ENCODE data around the gene HLA-DPA1.

HLA-DPA1 gene

DNA sequence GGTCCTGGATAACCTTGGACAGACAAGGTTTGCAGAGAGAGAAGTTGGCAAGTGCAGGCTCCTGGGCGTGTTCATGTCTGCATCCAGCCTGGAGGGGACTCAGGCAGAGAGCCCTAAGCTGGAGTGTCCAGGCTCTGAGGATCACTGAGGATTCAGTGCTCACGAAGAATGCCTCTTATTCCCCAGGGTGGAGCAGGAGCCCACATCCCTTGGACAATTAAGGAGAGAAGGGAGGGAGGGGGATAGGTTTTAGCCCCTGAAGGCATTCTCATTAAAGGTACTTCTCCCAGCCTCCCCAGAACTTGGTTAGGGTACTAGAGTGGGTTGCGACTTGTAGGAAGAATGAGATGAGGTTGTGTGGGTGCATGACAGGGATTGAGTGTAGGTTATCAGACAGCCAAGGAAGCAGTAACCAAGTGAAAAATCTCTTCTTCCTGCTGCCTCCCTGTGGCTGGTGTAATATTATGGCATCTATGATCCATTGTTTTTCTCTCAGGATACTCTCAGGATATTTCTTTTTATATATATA is 3.0 kb upstream of the HLA-DPA1 start:
- Histone ChIP-seq H3K36me3 (replicated peaks) (no peaks in the 10 kb centered on the region), H3K4me3 (ENCODE audit: low read depth, low read length) (no peak overlapping the region), H3K27me3 (replicated peaks) (no peaks in the 10 kb centered on the region), H3K27ac (no peak overlapping the region)
- no peak for DNase-seq
- TF ChIP-seq, protein P1, sequence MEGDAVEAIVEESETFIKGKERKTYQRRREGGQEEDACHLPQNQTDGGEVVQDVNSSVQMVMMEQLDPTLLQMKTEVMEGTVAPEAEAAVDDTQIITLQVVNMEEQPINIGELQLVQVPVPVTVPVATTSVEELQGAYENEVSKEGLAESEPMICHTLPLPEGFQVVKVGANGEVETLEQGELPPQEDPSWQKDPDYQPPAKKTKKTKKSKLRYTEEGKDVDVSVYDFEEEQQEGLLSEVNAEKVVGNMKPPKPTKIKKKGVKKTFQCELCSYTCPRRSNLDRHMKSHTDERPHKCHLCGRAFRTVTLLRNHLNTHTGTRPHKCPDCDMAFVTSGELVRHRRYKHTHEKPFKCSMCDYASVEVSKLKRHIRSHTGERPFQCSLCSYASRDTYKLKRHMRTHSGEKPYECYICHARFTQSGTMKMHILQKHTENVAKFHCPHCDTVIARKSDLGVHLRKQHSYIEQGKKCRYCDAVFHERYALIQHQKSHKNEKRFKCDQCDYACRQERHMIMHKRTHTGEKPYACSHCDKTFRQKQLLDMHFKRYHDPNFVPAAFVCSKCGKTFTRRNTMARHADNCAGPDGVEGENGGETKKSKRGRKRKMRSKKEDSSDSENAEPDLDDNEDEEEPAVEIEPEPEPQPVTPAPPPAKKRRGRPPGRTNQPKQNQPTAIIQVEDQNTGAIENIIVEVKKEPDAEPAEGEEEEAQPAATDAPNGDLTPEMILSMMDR (IDR thresholded peaks at IDR 0.05; ENCODE audit: low read depth, low read length, missing control alignments): no peak
- in situ Hi-C loops (cut with HindIII; ENCODE audit: low pct_ligation_motif_present, low sequenced_read_pairs): no loop called here

DNA sequence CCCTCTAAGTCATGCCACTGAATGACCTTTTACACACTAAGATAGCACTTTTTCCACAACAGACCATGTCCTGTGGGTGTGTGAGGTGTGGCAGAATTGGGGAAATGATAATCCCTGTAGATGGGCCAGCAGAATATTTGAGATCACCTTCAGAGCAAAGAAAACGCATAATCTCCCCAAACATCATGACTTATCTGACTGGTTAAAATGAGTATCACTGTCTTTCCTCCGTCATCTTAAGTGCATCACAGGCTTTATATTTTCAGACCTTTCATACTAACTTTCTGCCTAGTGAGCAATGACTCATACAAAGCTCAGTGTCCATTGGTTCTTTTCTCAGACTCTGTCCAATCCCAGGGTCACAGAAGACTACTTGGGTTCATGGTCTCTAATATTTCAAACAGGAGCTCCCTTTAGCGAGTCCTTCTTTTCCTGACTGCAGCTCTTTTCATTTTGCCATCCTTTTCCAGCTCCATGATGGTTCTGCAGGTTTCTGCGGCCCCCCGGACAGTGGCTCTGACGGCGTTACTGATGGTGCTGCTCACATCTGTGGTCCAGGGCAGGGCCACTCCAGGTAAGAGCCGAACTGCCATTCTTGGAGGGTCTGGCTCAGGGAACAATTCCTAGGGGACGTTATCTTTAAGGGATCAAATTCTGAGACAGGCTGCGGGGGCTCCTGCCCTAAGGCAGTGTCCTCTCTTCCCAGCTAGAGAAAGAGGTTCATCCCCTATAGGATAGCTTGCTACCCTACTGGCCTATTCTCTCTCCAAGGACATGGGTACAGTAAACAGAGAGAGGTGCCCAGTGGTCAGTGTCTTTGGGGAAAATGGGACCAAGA is 2.3 kb upstream of the HLA-DPA1 start, which contains the start of gene HLA-DPB1:
HLA-DPB1 (plus strand) TSS at position 423 of the 838 bp plus-strand sequence; CDS start at position 475, 52 bp downstream.
- in situ Hi-C loops (cut with HindIII; ENCODE audit: low pct_ligation_motif_present, low sequenced_read_pairs): no loop called here
- H3K4me3 ChIP-seq (ENCODE audit: low read depth, low read length): no peak within 1 kb of the TSS
- DNase-seq: peak; percentile 65
- TF ChIP-seq, protein P1 (IDR thresholded peaks at IDR 0.05; ENCODE audit: low read depth, low read length, missing control alignments): no peak
- no peaks in the 10 kb centered on the region for H3K36me3 ChIP-seq (replicated peaks)
- no peaks in the 10 kb centered on the region for H3K27me3 ChIP-seq (replicated peaks)
- H3K27ac ChIP-seq: no peak within 1 kb of the TSS

DNA sequence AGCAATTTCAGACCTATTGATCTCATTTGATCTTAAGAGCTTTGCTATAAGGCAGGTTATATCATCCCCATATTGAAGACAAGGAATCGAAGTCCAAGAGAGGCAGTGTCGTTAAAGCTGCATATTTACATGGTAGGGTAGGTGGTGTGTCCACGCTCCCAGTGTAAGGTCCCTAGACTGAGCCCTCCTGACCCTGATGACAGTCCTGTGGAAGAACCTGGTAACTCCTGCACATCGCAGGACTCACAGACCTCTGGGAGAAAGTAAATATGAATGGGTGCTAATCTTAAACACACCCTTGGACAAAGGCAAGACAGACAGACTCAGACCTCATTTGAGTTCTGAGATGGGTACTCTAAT is 1.7 kb upstream of the HLA-DPA1 start:
- no peaks in the 10 kb centered on the region for H3K27me3 ChIP-seq (replicated peaks)
- no peaks in the 10 kb centered on the region for H3K36me3 ChIP-seq (replicated peaks)
- no peak overlapping the region for H3K27ac ChIP-seq
- in situ Hi-C loops (cut with HindIII; ENCODE audit: low pct_ligation_motif_present, low sequenced_read_pairs): no loop called here
- TF ChIP-seq, protein P1 (IDR thresholded peaks at IDR 0.05; ENCODE audit: low read depth, low read length, missing control alignments): no peak
- no peak overlapping the region for H3K4me3 ChIP-seq (ENCODE audit: low read depth, low read length)
- no peak for DNase-seq

DNA sequence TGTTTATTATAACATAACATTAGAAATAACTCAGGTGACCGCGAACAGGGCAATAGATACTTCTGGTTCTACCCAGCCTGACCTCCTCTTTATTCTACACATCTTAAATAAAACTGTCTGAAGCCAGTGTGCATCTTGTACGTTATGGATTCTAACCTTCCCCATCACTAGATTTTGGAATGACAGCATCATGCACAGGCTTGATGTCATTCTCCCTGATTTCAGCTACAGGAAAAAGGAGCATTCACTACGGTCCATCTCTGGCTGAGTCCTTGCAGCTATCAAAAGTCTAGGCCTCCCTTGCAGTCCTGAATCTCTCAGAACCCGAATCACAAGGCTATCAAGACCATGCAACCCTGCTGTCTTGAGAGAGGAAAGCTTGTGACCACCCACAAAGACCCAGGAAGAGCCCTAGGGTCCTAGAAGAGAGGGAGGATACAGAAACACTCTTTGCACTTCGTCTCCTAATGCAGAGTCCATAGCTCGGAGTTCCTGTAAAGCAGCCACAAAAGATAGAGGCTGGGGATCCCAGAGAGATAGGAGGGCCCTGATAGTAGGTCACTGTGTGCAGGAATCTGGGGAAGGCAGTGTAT is 845 bp downstream of the HLA-DPA1 start:
- in situ Hi-C loops (cut with HindIII; ENCODE audit: low pct_ligation_motif_present, low sequenced_read_pairs): no loop called here
- no peaks in the 10 kb centered on the region for H3K27me3 ChIP-seq (replicated peaks)
- H3K4me3 ChIP-seq (ENCODE audit: low read depth, low read length): no peak overlapping the region

DNA sequence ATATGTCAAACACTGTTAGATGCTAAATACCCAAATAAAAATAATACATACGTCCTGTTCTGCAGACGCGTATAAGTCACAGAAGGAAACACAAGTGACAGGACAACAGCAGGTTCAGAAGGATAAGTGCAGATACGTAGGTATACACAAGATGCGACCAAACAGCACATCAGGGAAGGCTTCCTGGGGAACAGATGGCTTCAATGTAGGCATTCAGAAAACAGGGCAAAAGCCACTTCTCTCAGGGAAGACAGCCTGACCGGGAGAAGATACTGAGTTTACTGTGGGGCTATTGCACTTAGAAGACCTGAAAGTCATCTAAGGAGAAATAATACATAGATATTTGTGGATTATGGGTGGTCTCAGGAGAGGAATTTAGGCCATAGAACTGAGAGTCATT is 1.9 kb downstream of the HLA-DPA1 start:
- H3K4me3 ChIP-seq (ENCODE audit: low read depth, low read length): no peak overlapping the region
- H3K36me3 ChIP-seq (replicated peaks): no peaks in the 10 kb centered on the region
- in situ Hi-C loops (cut with HindIII; ENCODE audit: low pct_ligation_motif_present, low sequenced_read_pairs): no loop called here
- TF ChIP-seq, protein P1 (IDR thresholded peaks at IDR 0.05; ENCODE audit: low read depth, low read length, missing control alignments): no peak
- DNase-seq: no peak
- no peaks in the 10 kb centered on the region for H3K27me3 ChIP-seq (replicated peaks)
- H3K27ac ChIP-seq: no peak overlapping the region

More for the DNA sequence above, 845 bp downstream of the HLA-DPA1 start:
- no peak overlapping the region for H3K27ac ChIP-seq
- H3K36me3 ChIP-seq (replicated peaks): no peaks in the 10 kb centered on the region
- DNase-seq: no peak
- TF ChIP-seq, protein P1 (IDR thresholded peaks at IDR 0.05; ENCODE audit: low read depth, low read length, missing control alignments): no peak

Data from brain microvascular endothelial cell (primary cell).